Body of pancreas (tissue), 4 donors: Measurements from ENCODE around the gene RAB26.

Experiments
- CTCF ChIP-seq, 7 experiments: fragments of 450-650 bp in 4 of 7; fragments of 200-600 bp in 3 of 7; sonication (generic) in 3 of 7; IDR thresholded peaks; one replicate each; pipeline ENCODE4 v1.5.1; 2016 to 2019; ENCODE audit warnings: antibody characterized with exemption in 7 of 7
- POLR2A ChIP-seq, 3 donors: fragments of 450-650 bp; IDR thresholded peaks; one replicate each; pipeline ENCODE4 v1.6.1; 2016; ENCODE audit warnings: antibody characterized with exemption in 3 of 3, mild to moderate bottlenecking in 2 of 3

- TF ChIP-seq CTCF (IDR thresholded peaks at IDR 0.05) (no peak), POLR2A (IDR thresholded peaks at IDR 0.05) (no peak)
Observed at GRCh38 chr16:2160915-2161551, 12.6 kb downstream of the RAB26 start.
